ENCODE results near the gene INPPL1.

The INPPL1 gene

DNA sequence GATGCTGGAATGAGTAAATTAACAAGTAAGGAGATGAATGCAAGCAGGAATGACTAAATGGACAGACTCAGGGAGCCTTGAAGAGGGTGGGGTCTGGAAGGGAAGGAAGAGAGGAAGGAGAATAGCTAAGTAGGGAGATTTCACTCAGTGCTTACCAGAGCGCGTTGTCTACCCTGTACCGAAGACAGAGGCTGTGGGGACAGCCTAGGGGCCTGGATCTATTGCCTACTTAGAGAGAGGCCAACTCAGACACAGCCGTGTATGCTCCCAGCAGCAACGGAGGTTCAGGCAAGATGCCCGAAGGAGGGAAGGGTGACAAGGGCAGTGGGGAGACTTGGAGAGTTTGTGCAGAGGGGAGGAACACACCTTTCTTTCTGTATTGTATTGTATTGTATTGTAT, 7.9 kb upstream of the INPPL1 start, which contains the start of gene FOLR2:
FOLR2 (plus strand) TSS at position 157 of the 400 bp plus-strand sequence. CDS start 1,791 bp downstream, outside the sequence.
- no peak for DNase-seq

DNA sequence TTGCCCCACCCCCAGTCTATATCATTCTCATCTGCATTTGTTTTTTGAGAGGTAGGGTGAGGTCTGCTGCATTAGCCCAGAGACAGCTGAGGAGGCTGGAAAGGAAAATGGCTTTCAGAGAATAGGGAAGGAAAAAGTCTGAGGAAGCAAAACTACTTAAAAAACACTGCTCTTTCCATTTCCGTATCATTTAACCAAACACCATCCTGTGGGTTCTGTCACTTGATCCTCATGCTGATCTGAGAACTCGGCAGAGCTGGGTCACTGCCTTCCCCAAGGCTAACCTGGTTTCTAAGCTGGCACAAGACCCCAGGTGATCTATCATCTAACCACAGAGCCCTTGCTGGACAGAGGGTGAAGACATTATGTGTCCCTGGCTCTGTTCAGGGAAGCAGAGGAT, 6.7 kb upstream of the INPPL1 start:
- no peak for DNase-seq

DNA sequence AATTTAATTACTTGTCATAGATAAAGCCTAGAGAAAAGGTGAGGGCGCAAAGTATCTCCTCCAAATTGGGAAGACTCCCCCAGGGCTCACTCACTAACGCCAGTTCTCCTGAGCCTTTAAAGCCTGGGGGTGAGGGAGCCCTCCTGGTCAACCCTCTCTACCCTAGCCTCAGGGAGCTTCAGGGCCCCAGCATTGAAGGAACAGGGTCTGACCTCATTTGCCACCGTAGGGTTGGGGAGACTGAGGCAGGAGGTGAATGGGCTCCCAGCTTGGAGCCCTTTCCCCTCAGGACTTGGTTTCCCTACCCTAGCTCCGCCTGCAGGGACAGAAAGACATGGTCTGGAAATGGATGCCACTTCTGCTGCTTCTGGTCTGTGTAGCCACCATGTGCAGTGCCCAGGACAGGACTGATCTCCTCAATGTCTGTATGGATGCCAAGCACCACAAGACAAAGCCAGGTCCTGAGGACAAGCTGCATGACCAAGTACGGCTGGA, 6.3 kb upstream of the INPPL1 start:
- no peak for DNase-seq

DNA sequence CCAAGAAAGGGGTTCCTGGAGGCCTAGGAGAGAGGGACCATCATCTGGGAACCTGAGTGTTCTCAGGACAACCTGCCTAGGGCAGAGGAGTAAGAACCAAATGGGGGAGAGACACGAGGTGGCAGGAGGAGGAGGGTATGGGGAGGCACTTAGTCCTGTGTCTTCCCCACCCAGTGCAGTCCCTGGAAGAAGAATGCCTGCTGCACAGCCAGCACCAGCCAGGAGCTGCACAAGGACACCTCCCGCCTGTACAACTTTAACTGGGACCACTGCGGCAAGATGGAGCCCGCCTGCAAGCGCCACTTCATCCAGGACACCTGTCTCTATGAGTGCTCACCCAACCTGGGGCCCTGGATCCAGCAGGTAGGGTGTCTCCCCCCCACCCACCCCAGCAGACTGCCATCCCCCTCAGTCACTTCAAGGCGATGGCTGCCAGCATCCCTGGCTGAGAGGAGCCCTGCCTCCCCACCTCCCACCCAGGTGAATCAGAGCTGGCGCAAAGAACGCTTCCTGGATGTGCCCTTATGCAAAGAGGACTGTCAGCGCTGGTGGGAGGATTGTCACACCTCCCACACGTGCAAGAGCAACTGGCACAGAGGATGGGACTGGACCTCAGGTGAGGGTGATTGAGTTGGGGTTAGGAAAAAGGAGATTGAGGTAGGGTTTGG, 3.7 kb upstream of the INPPL1 start:
- no peak for DNase-seq

DNA sequence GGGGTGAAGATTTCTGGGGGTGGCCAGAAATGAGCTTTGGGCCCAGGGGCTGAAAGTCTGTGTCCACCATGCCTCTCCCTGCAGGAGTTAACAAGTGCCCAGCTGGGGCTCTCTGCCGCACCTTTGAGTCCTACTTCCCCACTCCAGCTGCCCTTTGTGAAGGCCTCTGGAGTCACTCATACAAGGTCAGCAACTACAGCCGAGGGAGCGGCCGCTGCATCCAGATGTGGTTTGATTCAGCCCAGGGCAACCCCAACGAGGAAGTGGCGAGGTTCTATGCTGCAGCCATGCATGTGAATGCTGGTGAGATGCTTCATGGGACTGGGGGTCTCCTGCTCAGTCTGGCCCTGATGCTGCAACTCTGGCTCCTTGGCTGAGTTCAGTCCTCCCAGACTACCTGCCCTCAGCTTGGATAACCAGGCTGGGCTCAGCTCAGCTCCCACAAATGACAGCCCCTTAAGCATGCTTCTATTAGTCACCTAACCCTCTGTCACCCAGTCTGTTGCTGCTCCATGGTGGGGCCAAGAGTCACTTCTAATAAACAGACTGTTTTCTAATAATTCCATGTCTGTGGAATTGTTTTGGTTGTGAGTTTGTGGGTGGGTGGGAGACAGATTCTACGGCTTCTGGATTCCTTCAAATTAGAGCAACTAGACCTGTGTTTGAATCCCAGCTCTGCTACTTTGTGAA, 3.0 kb upstream of the INPPL1 start:
- no peak for DNase-seq

DNA sequence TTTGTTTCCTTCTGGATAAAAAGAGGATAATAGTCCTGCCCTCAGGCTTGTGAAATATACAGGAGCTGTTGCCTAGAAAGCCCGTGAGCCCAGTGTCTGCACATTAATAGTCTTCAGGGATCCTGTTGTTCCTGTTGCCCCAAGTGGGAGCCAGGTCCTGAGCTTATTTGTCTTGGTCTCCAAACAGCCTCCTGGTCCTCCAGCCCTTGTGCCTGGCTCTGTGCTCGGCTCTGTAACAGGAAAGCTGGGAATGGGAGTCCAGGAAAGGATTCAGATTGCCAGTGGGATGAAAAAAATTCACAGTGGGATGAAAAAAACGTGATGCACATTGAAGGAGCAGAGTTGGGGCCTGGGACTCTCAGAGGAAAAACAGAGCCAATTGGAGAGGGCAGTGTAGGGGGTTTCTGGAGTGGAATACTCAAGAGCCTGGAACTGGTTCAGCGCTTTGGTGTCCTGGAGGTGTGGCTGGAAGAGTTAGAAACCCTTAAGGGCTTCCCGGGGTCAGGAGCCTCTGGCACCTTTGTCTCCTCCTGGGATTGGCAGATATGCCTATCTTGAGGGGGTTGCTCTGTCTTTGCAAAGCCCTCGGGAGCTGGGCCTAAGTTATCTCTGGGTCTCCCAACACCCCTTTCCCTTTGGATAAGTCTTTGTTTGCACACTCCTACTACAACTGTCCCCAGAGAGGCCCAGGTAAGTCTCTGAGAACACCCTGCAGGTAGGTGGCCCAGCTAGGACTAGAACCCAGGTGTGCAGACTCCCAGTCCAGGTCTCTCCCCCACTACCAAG, 2.3 kb upstream of the INPPL1 start:
- DNase-seq, result no peak

DNA sequence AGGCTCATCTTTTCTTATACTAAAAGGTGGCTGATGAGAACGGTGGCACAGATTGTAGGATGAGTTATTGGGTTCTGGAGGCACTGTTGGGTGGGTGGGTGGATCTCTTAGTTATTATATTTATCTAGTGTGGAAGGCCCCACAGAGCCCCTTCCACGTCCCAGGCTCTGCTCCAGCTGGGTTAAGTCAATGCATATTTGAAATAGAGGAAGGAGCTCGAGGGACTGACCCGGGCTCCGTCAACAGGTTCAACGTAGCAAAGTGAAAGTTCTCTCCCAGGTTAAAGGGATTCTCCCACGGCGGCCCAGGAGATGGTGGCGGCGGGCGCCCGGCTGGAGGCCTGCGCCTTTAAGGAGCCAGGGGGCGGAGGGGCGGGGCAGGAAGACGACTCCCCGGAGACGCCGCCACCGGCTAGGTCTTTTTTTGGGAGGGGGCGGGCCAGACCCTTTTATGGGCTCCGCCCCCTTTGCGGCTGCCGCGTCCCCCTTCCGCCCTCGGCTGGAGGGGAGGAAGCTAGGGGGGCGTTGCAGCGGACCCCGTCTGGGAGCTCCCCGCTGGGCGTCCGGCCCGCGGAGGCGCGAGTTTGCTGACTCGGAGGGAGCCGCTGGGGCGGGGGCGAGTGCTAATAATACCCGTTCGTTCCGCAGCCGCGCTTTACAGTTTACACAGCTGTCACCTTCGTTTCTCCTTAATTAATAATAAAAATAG, 1.5 kb upstream of the INPPL1 start:
- peak; percentile 92 for DNase-seq

DNA sequence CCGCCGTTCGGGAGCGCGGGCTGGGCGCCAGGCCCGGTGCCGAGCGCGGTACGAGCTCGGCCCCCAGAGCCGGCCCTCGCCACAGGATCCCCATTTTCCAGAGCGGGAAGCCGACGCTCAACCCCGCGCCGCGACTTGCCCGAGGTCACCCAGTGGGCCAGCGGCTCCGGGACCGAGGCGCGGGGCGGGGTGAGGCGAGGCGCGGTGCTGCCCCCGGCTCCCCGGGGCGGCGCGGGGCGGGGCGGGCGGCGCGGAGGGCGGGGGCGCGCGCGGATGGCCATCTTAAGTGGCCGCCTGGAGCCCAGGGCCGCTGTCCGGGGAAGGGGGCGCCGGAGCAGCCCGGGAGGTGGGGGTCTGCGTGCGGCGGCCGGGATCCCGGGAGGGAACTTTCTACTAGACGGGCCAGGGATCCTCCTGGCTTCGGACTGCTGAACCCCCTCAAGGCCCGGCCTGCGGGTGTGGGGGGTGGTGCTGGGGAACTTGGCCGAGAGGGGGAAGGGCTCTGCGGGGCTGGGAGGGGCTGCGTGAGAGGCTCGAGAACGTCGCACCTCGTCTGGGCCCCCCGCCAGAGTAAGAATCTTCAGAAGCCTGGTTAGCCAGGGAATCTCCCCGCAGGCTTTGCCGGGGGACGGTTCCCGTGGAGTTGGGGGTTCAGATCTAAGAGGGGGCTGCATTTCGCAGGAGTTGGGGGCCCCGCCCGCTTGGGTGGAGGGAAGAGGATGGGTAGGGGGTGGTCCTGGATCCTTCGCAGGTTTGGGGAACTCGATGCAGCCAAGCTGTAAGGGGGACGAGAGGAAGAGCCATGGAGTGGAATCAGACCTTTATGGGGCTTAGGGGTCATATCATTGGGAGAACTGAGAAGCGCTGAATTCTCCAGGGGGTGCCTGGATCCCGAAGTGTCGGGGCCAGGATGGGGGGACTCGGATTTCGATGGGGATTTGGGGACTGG, 678 bp upstream of the INPPL1 start:
- peak; percentile 79 for DNase-seq

DNA sequence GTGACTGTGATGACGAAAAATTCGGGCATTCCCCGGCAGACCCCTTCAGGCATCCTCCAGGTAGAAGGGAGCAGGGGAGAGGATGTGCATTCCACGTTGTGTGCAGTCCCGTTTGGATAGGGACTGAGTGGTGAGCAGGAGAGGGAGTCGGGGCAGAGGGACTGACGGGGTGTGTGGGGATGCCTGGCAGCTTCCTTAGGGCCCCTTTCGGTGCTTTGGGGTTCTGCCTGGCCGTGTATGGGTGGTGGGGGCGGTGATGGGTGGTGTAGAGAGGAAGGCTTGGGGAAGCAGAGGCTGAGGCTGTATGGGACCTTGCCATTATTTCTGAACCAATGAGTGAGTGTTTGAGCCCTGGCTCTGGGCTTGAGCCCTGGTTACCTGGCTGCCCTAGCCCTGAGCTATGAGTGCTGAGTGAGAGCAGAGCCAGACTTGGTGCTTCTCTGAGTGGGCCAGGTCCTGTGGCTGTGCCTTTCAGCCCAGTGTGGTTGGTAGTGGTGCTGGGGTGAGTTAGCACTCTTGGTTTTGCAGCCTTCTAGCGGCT, 914 bp downstream of the INPPL1 start:
- DNase-seq, result no peak

DNA sequence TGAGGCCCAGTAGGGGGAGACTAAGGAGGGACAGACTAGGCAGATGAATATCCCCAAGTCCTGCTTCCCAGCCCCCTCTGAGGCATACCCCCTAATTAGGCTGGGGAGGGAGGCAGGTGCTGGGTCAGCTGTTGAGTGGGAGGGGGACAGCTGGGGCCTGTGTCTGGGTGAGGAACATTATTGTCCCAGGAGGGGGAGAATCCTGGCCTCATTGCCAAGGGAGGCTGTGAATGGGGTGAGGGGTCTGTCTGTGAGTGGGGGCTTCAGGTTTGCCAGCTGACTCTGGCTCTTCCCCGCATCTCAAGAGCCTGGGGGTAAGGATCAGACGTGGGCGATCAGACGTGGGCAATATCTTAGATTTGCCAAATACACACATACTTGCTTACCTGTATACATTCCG, 2.1 kb downstream of the INPPL1 start:
- DNase-seq, result no peak

DNA sequence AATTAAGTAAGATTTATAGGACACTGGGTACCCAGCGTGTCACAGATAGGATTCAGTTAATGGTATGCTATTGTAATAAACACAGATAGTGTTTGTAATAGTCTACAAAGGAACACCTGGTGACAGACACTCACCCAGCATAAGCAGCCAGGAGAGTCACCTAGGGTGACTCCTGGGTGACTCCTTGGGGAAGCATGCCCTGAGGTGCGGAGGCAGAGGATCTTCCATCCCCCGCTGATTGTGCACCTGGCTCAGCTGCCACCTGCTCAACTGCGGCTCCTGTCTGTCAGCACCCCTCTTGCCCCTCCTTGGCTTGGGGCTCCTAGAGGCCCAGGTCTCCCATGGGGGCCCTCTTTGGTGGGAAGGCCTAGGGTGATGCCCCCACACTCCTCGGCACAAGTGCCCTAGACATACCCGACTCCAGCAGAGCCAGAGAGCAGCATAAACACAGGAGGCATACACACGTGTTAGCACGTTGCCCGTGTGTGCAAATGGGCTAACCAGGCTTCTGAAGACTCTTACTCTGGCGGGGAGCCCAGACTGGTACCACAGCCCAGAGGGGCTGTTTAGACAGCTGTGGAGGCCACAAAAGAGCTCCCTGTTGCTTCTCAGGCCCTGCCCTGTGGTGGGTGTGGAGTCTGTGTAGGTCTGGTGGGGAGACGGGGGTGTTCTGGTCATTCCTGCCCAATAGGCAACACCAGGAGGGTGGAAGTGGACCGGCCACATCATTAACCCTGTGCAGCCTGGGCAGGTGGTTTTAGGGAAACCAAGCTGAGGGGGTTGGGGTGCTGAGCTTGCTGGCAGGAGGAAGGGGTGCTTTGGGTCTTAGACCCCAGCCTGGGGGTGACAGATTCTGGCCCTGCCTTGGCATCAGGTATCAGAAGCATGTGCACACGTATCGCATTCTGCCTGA, 3.0 kb downstream of the INPPL1 start:
- DNase-seq, result no peak

DNA sequence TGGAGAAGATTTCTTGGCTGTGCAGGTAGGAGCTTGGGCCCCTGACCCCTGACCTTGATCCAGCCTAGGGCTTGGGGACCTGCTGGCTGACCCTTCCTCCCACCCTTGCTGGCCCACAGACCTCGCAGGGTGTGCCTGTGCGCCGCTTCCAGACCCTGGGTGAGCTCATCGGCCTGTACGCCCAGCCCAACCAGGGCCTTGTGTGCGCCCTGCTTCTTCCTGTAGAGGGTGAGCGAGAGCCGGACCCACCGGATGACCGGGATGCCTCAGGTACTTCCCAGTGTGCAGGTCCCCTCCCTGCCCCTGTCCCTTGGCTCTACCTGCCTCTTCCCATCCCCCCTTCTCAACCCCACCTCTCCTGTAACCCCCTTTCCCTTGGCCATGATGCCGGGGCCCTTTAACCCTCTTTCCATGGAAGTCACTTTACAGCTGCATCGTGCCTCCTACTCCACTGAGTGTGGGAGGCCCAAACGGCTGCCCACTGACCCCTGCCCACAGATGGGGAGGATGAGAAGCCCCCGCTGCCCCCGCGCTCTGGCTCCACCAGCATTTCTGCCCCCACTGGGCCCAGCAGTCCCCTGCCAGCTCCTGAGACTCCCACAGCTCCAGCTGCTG, 3.8 kb downstream of the INPPL1 start:
- no peak for DNase-seq

DNA sequence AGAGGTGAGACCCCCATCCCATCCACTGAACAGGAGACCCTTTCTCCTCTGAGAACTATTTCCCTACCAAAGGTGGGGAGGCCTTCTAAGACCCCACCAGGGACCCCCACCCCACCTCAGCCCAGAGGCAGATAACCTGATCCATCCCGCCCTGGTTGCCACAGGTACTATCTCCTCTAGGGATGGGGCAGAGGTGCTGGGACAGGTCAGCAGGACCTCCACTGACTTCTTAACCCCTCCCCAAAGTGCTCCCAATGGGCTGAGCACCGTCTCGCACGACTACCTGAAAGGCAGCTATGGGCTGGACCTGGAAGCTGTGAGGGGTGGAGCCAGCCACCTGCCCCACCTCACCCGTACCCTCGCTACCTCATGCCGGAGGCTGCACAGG, 4.3 kb downstream of the INPPL1 start:
- no peak for DNase-seq

DNA sequence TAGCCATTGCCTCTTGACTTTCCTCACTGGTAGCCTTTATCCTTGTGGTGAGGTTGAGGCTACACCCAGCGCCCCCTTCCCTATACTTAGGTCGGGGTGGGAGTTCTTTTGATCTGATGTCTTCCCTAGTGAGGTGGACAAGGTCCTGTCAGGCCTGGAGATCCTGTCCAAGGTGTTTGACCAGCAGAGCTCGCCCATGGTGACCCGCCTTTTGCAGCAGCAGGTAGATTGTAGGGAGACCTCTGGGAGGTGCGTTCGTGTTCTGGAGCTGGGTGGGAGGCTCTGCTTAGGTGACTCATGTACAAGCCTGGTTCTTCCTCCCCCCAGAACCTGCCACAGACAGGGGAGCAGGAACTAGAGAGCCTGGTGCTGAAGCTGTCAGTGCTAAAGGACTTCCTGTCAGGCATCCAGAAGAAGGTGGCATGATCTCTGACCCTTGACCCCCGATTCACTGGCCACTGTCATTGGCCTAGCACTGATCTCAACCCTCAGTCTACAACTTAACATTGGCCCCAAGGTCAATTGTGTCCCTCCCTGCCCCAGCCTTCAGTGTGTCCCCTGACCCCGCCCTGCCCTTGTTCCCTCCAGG, 4.9 kb downstream of the INPPL1 start:
- DNase-seq, result no peak

DNA sequence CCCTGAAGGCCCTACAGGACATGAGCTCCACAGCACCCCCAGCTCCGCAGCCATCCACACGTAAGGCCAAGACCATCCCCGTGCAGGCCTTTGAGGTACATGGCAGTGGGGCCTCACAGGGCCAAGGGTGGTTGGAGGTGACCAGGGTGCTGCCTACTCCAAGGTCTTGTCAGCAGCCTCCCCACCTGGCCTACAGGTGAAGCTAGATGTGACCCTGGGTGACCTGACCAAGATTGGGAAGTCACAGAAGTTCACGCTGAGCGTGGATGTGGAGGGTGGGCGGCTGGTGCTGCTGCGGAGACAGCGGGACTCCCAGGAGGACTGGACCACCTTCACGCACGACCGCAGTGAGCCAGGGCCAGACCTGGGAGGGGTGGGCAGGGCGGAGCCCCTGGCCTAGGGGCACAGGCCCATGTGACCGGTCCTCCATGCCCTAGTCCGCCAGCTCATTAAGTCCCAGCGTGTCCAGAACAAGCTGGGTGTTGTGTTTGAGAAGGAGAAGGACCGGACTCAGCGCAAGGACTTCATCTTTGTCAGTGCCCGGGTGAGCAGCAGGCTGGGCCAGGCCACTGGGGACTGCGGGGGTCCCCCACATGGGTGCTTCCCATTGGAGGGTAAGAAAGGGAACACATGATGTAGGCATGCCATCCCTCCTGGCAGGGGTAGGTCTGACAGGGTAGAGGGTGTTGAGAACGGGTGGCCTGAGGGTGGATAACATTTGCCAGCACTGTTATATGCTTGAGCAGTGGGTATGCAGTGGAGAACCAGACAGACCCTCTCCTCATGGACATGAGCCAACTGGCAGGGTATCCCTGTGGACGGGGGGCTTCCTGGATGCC, 5.6 kb downstream of the INPPL1 start:
- DNase-seq, result no peak

DNA sequence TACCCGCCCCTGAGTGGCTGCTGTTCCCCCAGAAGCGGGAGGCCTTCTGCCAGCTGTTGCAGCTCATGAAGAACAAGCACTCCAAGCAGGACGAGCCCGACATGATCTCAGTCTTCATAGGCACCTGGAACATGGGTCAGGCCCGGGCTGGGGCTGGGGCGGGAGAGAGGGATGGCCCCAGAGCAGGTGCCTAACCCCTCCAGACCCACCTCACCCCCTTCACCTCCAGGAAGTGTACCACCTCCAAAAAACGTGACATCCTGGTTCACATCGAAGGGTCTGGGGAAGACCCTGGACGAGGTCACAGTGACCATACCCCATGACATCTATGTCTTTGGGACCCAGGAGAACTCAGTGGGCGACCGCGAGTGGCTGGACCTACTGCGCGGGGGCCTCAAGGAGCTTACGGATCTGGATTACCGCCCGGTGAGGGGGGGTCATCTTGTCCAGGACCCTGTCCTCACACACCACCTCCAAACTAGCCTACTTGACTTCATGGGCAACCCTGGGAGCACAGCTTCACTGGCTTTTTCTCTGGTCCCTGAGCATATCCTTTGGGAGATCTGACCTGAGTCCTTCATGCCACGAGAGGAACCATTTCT, 6.3 kb downstream of the INPPL1 start:
- no peak for DNase-seq

DNA sequence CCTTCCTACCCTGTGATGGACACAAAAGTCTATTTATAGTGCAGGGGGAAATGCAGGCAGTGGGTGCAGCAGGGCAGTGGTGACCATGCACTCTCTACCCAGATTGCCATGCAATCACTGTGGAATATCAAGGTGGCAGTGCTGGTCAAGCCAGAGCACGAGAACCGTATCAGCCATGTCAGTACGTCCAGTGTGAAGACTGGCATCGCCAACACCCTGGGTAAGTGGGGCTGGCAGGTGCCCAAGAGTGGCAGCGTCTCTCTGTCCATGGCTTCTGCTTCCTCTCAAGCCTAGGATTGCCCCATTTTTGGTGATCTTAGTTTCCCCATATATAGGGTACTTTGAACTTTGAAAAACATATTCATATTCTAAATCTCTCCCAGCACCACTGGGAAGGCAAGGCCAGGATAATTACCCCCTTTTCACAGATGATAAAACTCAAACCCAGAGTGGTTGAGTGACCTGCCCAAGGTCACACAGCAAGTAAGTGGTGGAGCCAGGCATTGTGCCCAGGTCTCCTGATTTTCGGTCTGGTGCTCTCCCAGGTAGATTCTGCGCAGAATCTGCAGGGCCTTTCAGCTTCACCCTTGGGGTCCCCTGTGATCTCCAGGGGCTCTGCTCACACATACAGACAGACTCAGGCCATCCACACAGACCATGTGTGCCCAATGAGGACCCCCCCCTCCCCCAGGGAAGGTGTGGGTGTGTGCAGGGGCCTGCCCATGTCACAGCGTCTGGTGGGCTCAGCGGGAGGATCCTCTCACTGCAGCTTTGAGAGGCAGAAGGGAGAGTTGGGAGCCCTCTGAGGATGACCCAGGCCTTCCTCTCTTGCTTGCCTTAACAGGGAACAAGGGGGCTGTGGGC, 7.1 kb downstream of the INPPL1 start:
- DNase-seq, result no peak
